HG03039 (cell line): ENCODE data around the gene CSMD2.

Experiments used
- ATAC-seq: cut with Tn5 transposase; IDR thresholded peaks from one replicate; pipeline ENCODE4 v1.9.1; 2021; ENCODE audit warnings: mild to moderate bottlenecking, moderate library complexity; ENCODE audit not compliant: unreplicated experiment

CSMD2 gene

DNA sequence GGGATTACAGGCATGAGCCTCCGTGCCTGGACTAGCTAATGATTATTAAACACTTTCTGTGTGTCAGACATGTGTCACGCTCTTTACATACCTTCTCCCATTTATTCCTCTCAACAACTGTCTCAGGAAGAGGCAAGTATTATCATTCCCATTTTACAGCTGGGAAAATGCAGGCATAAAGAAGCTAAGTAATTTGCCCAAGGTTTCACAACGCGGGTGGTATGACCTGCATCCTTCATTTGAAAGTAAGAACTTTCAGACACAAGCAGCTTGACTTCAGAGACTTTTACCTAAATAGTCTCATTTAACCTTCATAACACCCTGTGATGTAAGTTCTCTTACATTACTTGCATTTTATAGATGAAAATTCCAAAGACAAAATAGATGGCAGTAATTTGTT lies 693.6 kb downstream of the CSMD2 start:
- ATAC-seq, result no peak

DNA sequence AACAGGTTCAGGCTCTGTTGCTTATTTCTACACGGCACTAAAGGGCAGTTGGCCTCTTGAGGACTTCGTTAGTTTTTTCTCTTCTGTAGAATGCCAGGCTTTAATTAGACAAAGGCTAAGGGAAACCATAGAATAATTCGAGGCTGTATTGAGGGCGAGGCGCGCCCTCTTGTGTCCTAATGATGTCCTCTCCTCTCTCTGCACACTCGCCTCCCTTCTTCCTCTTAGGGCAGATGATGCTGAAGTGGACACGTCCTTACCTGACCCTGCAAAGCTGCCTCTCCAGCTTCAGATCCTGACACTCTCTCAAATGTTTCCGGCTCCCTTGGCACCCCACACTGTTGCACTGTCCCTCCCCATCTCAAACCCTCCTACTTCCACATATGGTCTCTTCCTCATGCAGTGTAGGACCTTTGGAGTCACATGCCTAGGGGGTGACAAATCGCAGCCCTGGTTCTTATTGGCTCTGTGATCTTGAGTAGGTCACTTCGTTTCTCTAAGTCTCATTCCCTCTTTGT lies 694.5 kb downstream of the CSMD2 start:
- no peak for ATAC-seq

DNA sequence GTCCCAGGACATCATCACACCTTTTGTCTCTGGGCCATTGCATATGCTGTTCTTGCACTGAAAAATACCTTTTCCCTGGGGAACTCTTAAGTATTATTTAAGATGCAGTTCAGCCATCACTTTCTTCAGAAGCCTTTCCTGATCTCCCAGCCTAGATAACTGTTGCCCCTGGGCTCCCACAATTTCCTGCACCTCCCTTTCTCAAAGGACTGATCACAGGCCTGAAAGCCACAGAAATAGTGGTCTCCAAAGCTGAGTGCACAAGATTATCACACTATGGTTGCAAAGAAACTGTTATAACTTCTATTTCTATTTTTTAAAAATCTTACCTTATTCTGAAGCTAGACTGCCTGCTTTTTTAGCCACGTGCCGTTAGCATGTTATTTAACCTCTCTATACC lies 695.3 kb downstream of the CSMD2 start:
- no peak for ATAC-seq

DNA sequence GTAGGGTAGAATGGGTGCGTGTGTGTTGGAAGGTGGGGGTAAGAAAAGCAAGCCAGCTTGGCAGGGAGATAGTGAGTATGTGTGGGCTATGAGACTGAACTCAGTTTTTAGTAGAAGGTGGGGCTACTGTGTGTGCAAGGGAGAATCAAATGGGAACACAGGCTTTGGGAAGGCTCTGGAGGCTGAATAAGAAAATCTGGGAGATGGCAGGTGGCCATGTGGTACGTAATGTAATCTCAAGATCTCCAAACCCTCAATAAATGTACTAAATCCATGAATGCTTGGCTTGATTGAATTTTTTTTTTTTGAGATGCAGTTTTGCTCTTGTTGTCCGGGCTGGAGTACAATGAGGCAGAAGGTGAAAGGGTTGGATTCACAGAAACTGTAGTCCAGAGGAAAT lies 696.1 kb downstream of the CSMD2 start:
- ATAC-seq, result no peak

DNA sequence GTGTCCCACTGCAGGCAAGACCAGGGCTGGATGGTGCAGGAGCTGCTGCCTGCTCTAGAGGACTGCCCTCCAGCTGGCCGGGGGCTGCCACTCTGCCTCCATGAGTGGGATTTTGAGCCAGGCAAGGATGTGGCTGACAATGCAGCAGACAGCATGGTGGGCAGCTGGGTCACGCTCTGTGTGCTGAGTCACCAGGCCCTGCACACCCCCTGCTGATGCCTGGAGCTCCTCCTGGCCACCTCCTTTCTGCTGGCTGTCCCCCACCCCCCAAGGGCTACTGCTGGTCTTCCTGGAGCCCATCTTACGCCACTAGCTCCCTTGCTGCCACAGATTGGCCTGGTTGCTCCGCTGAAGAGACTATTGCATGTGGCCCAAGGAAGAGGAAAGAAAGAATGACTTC lies 696.5 kb downstream of the CSMD2 start:
- ATAC-seq, result no peak

DNA sequence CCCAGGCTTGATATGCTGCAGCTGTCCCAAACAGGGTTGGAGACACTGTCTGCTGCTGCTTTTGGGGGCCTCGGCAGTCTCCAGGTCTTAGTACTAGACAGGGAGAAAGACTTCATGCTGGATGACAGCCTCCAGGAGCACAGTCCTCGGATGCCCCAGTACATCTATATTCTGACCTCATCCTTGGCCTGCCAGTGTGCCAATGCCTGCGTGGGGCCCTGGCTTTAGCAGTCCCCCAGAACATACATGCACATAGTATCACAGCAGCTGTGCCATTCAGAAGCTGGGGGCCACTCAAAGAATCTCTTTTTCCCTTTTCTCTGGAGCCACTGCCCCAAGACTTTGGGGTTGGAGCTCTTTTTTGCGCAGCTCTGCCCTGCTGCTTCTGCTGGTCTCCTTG lies 697.0 kb downstream of the CSMD2 start:
- no peak for ATAC-seq

DNA sequence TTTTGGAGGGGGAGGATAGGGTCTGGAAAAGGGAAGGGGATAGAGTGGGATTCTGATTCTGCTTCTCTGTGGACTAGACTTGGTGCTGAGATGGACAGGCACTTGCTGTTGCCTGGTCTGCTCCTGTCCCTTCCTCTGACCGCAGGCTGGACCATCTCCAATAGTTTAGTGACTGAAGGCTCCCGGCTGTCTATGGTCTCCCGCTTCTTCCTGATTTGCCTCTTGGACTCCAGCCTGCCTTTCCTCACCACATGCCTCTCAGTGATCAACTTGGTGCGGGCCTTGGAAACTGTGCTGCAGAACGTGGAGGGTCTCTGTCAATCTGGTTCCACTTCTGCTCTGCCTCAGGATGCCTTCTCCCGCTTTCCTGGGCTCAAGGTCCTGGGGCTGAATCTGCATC lies 698.9 kb downstream of the CSMD2 start:
- ATAC-seq, result no peak

DNA sequence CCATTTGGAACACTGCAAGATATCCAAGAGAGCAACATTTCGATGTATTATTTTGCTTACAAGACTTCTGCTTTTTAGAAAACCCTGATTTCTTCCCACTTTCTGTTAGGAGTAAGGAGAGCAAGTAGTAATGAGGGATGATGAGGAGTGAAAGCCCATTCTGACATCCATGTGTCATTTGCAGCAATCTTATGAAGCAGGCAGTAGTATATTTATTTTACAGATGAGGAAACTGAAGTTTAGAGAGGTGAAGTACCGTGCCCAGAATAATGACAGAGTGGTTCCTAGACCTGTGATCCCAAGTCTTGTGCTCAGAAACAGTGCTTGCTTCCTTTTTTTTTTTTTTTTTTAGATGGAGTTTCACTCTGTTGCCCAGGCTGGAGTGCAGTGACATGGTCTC lies 699.7 kb downstream of the CSMD2 start:
- ATAC-seq, result no peak

DNA sequence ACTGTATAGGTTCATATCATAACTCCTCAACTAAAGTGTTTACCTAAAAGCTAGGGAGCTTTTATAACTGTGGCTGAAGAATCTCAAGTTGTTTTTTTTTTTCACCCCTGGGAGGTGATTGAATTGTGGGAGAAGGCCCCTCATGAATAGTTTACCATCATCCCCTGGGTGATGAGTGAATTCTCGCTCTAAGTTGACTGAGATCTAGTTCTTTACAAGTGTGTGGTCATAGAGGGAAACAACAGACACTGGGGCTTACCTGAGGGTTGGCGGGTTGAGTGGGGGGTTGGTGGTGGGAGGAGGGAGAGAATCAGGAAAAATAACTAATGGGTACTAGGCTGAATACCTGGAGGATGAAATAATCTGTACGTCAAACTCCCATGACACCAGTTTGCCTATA lies 700.5 kb downstream of the CSMD2 start:
- ATAC-seq, result no peak
